Breast epithelium (tissue), 4 donors: ENCODE results near the gene ANKRD53. TPM values are rescaled to one million over a fixed set of nuclear protein-coding genes. Genes with fewer than 3 reads are reported as not detected.

Source experiments
- DNase-seq, 2 donors: peaks; one replicate each; pipeline ENCODE4 v3.0.0-alpha.2; 2019; ENCODE audit warnings: low spot score in 2 of 2
- H3K27ac ChIP-seq, 2 donors: fragments of 200-600 bp; sonication (generic) in 1 of 2; one replicate each; pipeline ENCODE4 v1.5.1; 2016 to 2019; ENCODE audit warnings: mild to moderate bottlenecking in 1 of 2
- H3K27me3 ChIP-seq, 2 donors: fragments of 200-600 bp; sonication (generic) in 1 of 2; one replicate each; pipeline versions ENCODE4 v1.5.1 to v1.6.0; 2017 to 2019; ENCODE audit warnings: control low read depth in 1 of 2, mild to moderate bottlenecking in 1 of 2
- H3K36me3 ChIP-seq: fragments of 200-600 bp; one replicate; pipeline ENCODE4 v1.5.1; 2019
- H3K4me1 ChIP-seq, 2 donors: fragments of 200-600 bp; sonication (generic); one replicate each; pipeline ENCODE4 v1.5.1; 2016 to 2019; ENCODE audit warnings: control low read depth in 1 of 2
- H3K4me3 ChIP-seq, 3 donors: fragments of 200-600 bp; sonication (generic); 1 replicate in 2 of 3; 2 replicates in 1 of 3; pipeline ENCODE4 v1.5.1; 2016 to 2019; ENCODE audit warnings: mild to moderate bottlenecking in 3 of 3, moderate library complexity in 2 of 3
- H3K9me3 ChIP-seq, 2 donors: fragments of 200-600 bp; sonication (generic) in 1 of 2; one replicate each; pipeline ENCODE4 v1.5.1; 2016 to 2019; ENCODE audit warnings: control low read depth in 1 of 2
- POLR2A ChIP-seq: fragments of 450-650 bp; IDR thresholded peaks from one replicate; pipeline ENCODE4 v1.6.1; 2016; ENCODE audit warnings: antibody characterized with exemption, mild to moderate bottlenecking, moderate library complexity
- POLR2AphosphoS5 ChIP-seq, 3 donors: sonication (generic); formaldehyde crosslinking; IDR thresholded peaks; one replicate each; pipeline ENCODE4 v1.6.1; 2017; ENCODE audit warnings: antibody characterized with exemption in 3 of 3
- intact Hi-C: fragments of 100-400 bp; cut with DNase I; formaldehyde crosslinking; loops from one replicate; pipeline ENCODE4 v1.15.1; 2023; ENCODE audit warnings: low total_unique reads
- total RNA-seq, 3 donors: library from RNA; depleted of rRNA; stranded (reverse); fragments of >200 nt; gene quantifications; one replicate each; pipeline ENCODE4 v1.1.0, GENCODE V29; 2016
- TF ChIP-seq, protein P1 (sequence below), 3 donors: fragments of 450-650 bp; IDR thresholded peaks; one replicate each; pipeline ENCODE4 v1.5.1; 2016 to 2017; ENCODE audit warnings: antibody characterized with exemption in 3 of 3, mild to moderate bottlenecking in 3 of 3, moderate library complexity in 3 of 3

Gene ANKRD53
- total RNA-seq, 3 donors from 2014 or later = 2.8 to 4.9 (median 3.2) TPM

DNA sequence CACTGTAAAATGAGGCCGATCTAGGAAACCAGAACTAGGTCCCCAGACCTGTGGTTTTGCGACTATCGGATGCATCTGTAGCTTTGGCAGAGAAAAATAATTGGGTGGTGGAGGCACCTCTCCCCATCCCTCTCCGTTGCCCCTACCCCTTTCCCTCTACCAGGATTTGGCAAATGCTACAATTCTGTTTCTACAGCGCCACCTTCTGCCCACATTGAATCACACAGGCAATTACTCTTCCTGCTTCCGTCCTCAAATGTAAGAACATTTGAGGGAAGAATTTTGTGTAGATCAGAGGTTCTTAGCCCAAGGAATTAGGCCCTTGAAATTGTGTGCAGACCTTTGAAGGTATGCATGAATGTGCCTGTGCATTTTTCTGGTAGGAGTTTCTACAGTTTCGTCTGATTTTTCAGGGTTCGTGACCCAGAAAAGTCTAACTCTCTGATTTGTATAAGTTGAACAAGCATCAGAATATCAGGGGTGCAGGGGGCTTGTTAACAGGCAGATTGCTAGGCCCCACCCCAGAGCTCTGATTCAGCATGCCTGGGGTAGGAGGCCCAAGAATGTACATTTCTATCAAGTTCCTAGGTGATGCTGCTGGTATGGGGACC lies 31.5 kb upstream of the ANKRD53 start:
- Histone ChIP-seq H3K27ac (no peak overlapping the region), H3K36me3 (no peaks in the 10 kb centered on the region), H3K4me1 (no peaks in the 10 kb centered on the region), H3K27me3 (no peaks in the 10 kb centered on the region), H3K4me3 (no peak overlapping the region), H3K9me3 (no peaks in the 10 kb centered on the region)
- peak in 1 of 2 donors; percentile 51 for DNase-seq
- TF ChIP-seq POLR2AphosphoS5 (IDR thresholded peaks at IDR 0.05) (no peak), POLR2A (no peak)
- TF ChIP-seq, protein P1, sequence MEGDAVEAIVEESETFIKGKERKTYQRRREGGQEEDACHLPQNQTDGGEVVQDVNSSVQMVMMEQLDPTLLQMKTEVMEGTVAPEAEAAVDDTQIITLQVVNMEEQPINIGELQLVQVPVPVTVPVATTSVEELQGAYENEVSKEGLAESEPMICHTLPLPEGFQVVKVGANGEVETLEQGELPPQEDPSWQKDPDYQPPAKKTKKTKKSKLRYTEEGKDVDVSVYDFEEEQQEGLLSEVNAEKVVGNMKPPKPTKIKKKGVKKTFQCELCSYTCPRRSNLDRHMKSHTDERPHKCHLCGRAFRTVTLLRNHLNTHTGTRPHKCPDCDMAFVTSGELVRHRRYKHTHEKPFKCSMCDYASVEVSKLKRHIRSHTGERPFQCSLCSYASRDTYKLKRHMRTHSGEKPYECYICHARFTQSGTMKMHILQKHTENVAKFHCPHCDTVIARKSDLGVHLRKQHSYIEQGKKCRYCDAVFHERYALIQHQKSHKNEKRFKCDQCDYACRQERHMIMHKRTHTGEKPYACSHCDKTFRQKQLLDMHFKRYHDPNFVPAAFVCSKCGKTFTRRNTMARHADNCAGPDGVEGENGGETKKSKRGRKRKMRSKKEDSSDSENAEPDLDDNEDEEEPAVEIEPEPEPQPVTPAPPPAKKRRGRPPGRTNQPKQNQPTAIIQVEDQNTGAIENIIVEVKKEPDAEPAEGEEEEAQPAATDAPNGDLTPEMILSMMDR (IDR thresholded peaks at IDR 0.05) = peak; percentile 35 to 79 (median 69)
- intact Hi-C loops = no loop called here

DNA sequence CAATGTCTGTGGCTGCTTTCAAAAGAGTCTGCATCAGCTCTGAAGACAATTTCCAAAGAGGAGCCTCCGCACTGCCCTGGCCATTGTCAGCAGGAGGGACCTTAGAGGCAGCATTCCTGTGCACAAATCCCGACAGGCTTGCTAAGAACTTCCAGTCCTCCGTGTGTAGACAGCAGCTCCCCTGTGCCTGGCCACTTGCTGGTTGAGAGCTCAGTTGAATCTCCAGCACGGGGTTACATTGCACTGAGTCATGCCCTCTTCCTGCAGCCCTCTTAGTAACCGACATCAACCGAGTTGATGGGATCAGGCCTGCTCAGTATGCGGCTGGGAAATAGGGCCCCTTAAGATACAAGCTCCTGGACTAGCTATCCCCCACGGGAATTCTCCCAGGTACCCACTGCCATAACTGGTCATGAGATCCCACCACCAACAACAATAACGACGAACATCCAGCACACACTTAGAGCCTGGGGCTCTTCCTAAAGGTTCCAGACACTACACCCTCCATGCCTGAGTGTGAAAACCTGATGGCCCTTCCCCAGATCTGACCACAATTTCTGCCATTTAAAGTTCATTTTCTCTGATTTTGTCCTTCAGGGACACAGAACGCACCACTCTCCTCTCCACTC lies 30.8 kb upstream of the ANKRD53 start:
- DNase-seq = peak; percentile 12 to 14
- Histone ChIP-seq H3K27ac (no peak overlapping the region), H3K9me3 (no peaks in the 10 kb centered on the region), H3K27me3 (no peaks in the 10 kb centered on the region), H3K36me3 (no peaks in the 10 kb centered on the region), H3K4me1 (no peaks in the 10 kb centered on the region), H3K4me3 (peak overlapping the region in 2 of 3 donors; percentile 42 to 58)
- intact Hi-C loops = no loop called here
- TF ChIP-seq POLR2A (no peak), POLR2AphosphoS5 (IDR thresholded peaks at IDR 0.05) (no peak)
- TF ChIP-seq, protein P1 (IDR thresholded peaks at IDR 0.05) = no peak

DNA sequence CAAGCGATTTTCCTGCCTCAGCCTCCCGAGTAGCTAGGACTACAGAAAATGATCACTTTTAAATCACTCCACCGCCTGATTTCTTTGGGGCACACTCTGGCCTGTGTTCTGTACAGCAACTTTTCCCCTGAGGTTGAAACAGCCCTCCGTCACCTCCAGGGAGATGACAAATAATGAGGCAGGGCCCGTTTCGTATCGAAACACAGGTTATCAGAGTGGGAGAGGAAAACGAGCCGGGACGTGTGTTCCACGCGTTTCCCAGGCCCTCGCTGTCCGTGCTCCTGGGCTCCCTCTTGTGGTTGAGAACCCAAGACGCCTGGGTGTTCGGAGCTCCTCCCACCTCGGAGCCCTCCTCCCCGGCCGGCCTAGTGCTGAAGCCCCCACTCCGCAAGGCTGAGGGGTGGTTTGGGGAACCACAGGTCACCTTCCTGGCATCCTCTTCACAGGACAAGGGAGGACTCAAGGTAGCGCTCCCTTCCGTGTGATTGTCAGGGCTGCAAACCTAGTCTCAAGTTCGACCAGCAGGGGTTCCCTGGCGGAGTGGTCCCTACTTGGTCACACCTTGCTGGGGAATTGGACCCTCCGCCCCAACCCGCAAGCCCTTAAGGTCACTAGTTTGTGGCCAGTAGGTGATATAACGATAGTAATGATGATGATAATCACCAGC lies 30.0 kb upstream of the ANKRD53 start:
- intact Hi-C loops = no loop called here
- DNase-seq = peak; percentile 56 to 80
- H3K9me3 ChIP-seq = no peaks in the 10 kb centered on the region
- H3K27ac ChIP-seq = no peak overlapping the region
- no peaks in the 10 kb centered on the region for H3K4me1 ChIP-seq
- H3K27me3 ChIP-seq = no peaks in the 10 kb centered on the region
- no peaks in the 10 kb centered on the region for H3K36me3 ChIP-seq
- H3K4me3 ChIP-seq = peak overlapping the region; percentile 32 to 58 (median 42)
- TF ChIP-seq, protein P1 (IDR thresholded peaks at IDR 0.05) = peak; percentile 29 to 87 (median 76)
- TF ChIP-seq POLR2AphosphoS5 (IDR thresholded peaks at IDR 0.05) (no peak), POLR2A (no peak)

DNA sequence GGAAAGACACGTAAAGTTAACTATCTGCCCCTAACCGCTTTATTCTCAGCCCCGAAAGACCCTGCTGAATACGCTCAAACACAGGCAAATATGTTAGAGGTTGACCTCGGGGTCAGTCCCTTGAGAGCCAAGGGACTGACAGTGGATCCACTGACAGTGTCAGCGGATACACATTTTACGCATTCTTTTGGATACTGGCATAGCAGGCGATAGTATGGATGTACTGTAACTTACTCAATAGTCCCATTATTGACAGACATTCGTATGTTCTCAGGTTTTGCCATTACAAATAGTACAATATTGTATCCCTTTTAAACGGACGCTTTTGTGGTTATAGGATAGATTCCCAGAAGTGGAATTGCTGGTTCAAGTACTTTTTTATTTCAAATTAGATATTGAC lies 29.3 kb upstream of the ANKRD53 start:
- Histone ChIP-seq H3K4me1 (no peaks in the 10 kb centered on the region), H3K27me3 (no peaks in the 10 kb centered on the region), H3K36me3 (no peaks in the 10 kb centered on the region), H3K27ac (no peak overlapping the region), H3K4me3 (no peak overlapping the region), H3K9me3 (no peaks in the 10 kb centered on the region)
- DNase-seq = peak in 1 of 2 donors; percentile 12
- TF ChIP-seq POLR2AphosphoS5 (IDR thresholded peaks at IDR 0.05) (no peak), POLR2A (no peak)
- TF ChIP-seq, protein P1 (IDR thresholded peaks at IDR 0.05) = no peak
- intact Hi-C loops = no loop called here

DNA sequence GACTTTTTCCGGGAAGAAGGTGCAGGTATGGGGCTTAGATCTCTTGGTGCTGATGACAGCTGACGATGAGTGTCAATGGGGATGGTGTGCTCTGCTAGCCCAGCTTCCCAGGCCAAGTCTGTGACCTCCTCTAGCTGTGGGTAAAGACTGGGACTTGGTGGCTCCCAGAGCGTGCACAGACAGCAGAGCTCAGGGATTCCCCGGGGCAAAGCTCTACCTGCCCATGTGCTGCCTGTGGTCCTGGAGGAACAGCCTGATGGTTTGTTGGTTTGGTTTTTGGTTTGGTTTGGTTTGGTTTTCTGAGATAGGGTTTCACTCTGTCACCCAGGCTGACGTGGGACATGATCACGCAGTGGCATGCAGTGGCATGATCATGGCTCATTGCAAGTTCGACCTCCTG lies 23.5 kb upstream of the ANKRD53 start:
- no peak for DNase-seq
- Histone ChIP-seq H3K9me3 (no peaks in the 10 kb centered on the region), H3K4me1 (no peaks in the 10 kb centered on the region), H3K27me3 (no peaks in the 10 kb centered on the region), H3K27ac (no peak overlapping the region), H3K4me3 (no peak overlapping the region), H3K36me3 (no peaks in the 10 kb centered on the region)
- TF ChIP-seq POLR2AphosphoS5 (IDR thresholded peaks at IDR 0.05) = no peak
- TF ChIP-seq, protein P1 (IDR thresholded peaks at IDR 0.05) = no peak
- no peak for TF ChIP-seq POLR2A
- intact Hi-C loops = loop anchor here (5.0 kb wide), 1 partner anchor 1108 kb away; no protein-coding TSS in a partner anchor
